ENCODE data around the gene PVALEF. TPM values are rescaled to one million over a fixed set of nuclear protein-coding genes. Genes with fewer than 3 reads are reported as not detected.

PVALEF gene
- total RNA-seq, 1 experiment from 2014 or later: not detected

- ATAC-seq (no peak), DNase-seq (ENCODE audit: low read depth, low spot score) (no peak)
- no peaks in the 10 kb centered on the region for H3K36me3 ChIP-seq (ENCODE audit: control insufficient read depth, insufficient read depth, low read length)
- TF ChIP-seq POLR2AphosphoS5 (IDR thresholded peaks at IDR 0.05; ENCODE audit: low read depth, low read length) (no peak), TCF7L2 (IDR thresholded peaks at IDR 0.05; ENCODE audit: low read depth, low read length) (no peak), SIN3A (IDR thresholded peaks at IDR 0.05; ENCODE audit: borderline replicate concordance, insufficient read depth, low read depth, low read length) (no peak), CTCF (IDR thresholded peaks at IDR 0.05) (no peak), REST (IDR thresholded peaks at IDR 0.05; ENCODE audit: insufficient read depth in 1 of 2, low read depth in 2 of 2, low read length in 1 of 2) (no peak)
- no peak overlapping the region for H3K4me3 ChIP-seq (ENCODE audit: low read depth in 2 of 2, low read length in 2 of 2)
- CTCF ChIA-PET: no interaction called here
- POLR2A ChIA-PET: no interaction called here
- H3K9me3 ChIP-seq (ENCODE audit: control insufficient read depth, insufficient read depth, low read depth, low read length): no peaks in the 10 kb centered on the region
- H3K27me3 ChIP-seq (ENCODE audit: control insufficient read depth, insufficient read depth, low read length): no peaks in the 10 kb centered on the region
- H3K27ac ChIP-seq (ENCODE audit: low read length): no peak overlapping the region
- in situ Hi-C loops (cut with HindIII; ENCODE audit: low pct_unique_long_range_greater_than_20kb, low sequenced_read_pairs): no loop called here
- BruUV-seq (replicated peaks): no TSS peak
- H3K4me1 ChIP-seq (ENCODE audit: control insufficient read depth, insufficient read depth, low read length): peaks cover 7% of the 10 kb centered on the region; the same call in 1 of the 2 replicates
- intact Hi-C loops (cut with micrococcal nuclease; ENCODE audit: unreplicated experiment): no loop called here
Measured at GRCh38 chr17:81231766-81232581, 66.7 kb downstream of the PVALEF start.

Small RNAs within 50 kb of the gene (microRNA-seq; reads per million reads assigned to microRNA genes)
- gene MIR1250 (ENCODE audit: unreplicated experiment) (1.6 reads per million), gene MIR3065 (ENCODE audit: unreplicated experiment) (not detected), gene MIR338 (ENCODE audit: unreplicated experiment) (not detected), gene MIR657 (ENCODE audit: unreplicated experiment) (not detected)

Other genes starting within 250 kb of the PVALEF start
- 43.7 TPM for gene CHMP6, start 173.7 kb upstream of the PVALEF start, total RNA-seq (2021; ENCODE audit: unreplicated experiment)
- 125 TPM for gene BAIAP2, start 130.4 kb upstream of the PVALEF start, total RNA-seq (2021; ENCODE audit: unreplicated experiment)
- 3.7 TPM for gene AATK, start 714 bp downstream of the PVALEF start, total RNA-seq (2021; ENCODE audit: unreplicated experiment)
- 26.0 TPM for gene CEP131, start 57.5 kb downstream of the PVALEF start, total RNA-seq (2021; ENCODE audit: unreplicated experiment)
- gene TEPSIN, start 73.5 kb downstream of the PVALEF start, total RNA-seq (2021; ENCODE audit: unreplicated experiment): 44.9 TPM
- 75.8 TPM for gene NDUFAF8, start 73.8 kb downstream of the PVALEF start, total RNA-seq (2021; ENCODE audit: unreplicated experiment)
- gene SLC38A10, start 129.8 kb downstream of the PVALEF start, total RNA-seq (2021; ENCODE audit: unreplicated experiment): 188 TPM
- gene BAHCC1, start 229.9 kb downstream of the PVALEF start, total RNA-seq (2021; ENCODE audit: unreplicated experiment): 77.4 TPM

Data from Panc1 (cell line).